HCT116 (cell line): Measurements from ENCODE around the gene GABPB1.

ENCODE experiments used
- POLR2A ChIP-seq: IDR thresholded peaks from 2 replicates; pipeline ENCODE4 v1.7.0; 2011; ENCODE audit warnings: borderline replicate concordance; ENCODE audit not compliant: insufficient read depth, insufficient read length; ENCODE audit errors: extremely low read depth
- SIN3A ChIP-seq: IDR thresholded peaks from 2 replicates; pipeline ENCODE4 v1.6.1; 2012; ENCODE audit warnings: low read depth
- SP1 ChIP-seq: IDR thresholded peaks from 2 replicates; pipeline ENCODE4 v1.6.1; 2012; ENCODE audit warnings: low read depth
- TF ChIP-seq, protein P1 (sequence below), 3 experiments: fragments of 200-600 bp in 1 of 3; sonication (generic) in 1 of 3; IDR thresholded peaks in 2 of 3; conservative IDR thresholded peaks in 1 of 3; 2 replicates each; pipeline ENCODE4 v1.5.1; 2012 to 2017; ENCODE audit warnings: low read depth in 2 of 3, low read length in 2 of 3, antibody characterized with exemption in 1 of 3, borderline replicate concordance in 1 of 3, control low read depth in 1 of 3, mild to moderate bottlenecking in 1 of 3, mixed read lengths in 1 of 3, mixed run types in 1 of 3, moderate library complexity in 1 of 3; ENCODE audit not compliant: insufficient read depth in 1 of 3

DNA sequence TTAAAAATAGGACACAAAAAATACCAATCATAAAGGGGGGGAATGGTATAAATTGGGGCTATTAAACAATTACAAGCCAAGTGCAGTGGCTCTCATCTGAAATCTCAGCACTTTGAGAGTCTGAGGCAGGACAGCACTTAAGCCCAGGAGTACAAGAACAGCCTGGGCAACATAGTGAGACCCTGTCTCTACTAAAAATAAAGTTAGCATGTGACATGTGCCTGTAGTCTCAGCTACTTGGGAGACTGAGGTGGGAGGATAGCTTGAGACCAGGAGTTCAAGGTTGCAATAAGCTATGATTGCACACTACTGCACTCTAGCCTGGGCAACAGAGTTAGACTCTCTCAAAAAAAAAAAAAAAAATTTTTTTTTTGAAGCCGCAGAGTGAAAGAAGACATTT lies 23.8 kb upstream of the GABPB1 start:
- TF ChIP-seq POLR2A (no peak), SP1 (no peak), SIN3A (no peak)
- TF ChIP-seq, protein P1, sequence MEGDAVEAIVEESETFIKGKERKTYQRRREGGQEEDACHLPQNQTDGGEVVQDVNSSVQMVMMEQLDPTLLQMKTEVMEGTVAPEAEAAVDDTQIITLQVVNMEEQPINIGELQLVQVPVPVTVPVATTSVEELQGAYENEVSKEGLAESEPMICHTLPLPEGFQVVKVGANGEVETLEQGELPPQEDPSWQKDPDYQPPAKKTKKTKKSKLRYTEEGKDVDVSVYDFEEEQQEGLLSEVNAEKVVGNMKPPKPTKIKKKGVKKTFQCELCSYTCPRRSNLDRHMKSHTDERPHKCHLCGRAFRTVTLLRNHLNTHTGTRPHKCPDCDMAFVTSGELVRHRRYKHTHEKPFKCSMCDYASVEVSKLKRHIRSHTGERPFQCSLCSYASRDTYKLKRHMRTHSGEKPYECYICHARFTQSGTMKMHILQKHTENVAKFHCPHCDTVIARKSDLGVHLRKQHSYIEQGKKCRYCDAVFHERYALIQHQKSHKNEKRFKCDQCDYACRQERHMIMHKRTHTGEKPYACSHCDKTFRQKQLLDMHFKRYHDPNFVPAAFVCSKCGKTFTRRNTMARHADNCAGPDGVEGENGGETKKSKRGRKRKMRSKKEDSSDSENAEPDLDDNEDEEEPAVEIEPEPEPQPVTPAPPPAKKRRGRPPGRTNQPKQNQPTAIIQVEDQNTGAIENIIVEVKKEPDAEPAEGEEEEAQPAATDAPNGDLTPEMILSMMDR (IDR thresholded peaks at IDR 0.05 in 2 of 3, conservative IDR thresholded peaks at IDR 0.05 in 1 of 3; ENCODE audit: borderline replicate concordance in 1 of 3, insufficient read depth in 1 of 3, low read depth in 2 of 3, low read length in 2 of 3) = no peak
